IPS DF 19.7 (cell line): ENCODE data around the gene UPK2.

Experiments used
- DNase-seq: peaks from one replicate; pipeline ENCODE4 v3.0.0-alpha.2; 2013; ENCODE audit warnings: low read depth, low spot score

UPK2 gene

DNA sequence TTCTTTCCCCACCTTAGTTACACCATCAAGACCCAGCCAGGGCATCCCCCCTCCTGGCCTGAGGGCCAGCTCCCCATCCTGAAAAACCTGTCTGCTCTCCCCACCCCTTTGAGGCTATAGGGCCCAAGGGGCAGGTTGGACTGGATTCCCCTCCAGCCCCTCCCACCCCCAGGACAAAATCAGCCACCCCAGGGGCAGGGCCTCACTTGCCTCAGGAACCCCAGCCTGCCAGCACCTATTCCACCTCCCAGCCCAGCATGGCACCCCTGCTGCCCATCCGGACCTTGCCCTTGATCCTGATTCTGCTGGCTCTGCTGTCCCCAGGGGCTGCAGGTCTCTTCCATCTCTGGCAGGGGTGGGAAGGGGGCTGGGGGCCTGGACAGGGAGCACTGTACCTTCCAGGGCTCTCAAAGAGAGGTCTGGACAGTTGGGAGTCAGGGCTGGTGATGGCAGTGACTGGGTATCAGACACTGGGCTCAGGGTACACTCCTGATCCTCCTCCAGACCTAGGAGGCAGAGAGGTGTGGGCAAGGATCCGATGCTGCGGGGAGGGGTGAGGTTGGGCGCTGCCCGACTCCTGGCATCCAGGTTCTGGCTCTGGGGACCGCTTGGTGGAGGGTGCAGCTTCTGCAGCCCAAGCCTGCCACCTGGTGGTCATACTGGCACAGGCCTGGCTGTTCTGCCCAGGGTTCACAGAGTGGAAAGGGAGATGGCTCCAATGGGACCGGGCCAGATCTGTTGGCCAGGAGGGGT lies at the start of gene UPK2:
UPK2 (plus strand) TSS at position 205 of the 753 bp plus-strand sequence; CDS start at position 258, 53 bp downstream.
- DNase-seq = peak; percentile 57

DNA sequence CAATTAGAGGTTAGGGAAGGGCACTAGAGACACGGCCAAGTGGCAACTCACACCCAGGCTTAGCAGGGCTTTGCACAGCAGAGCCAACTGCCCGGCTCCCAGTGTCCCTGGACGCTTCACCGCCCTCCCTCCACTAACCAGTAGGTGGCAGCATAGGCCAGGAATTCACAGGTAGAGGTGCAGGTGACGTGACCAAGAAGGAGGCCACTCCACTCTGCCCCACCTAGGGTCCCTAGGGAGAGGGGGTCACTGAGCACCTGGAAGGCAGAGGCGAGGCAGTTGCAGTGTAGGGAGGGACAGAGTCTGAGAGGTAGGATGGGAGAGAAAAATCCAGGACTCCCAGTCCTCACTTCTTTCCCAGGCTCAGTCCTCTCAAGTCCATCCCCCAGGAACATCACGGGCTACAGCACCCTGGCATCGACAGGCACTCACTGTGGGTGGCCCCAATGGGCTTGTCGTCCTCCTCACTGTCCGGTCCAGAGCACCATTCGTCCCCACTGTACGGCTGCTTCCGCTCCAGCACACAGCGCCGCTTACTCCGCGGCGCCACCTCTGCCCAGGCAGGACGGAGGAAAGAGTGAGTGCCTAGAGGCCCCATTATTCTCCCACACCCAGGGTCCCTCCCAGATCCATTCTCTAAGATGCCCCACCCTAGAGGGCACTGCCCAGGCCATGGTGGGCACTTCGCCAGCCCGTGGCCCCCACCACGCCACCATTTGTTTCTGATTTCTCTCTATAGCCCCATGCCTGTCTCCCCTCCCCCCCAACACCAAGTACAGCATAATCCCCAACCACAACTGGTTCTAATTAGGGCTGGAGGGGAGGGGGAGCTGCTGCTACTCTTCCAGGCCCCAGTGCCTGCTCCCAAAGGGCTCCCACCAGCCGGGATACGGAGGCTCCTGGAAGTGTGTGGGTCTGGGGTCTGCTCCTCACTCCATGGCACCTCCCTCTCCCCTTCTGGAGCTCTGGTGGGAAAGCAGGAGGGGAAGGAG lies 48.8 kb upstream of the UPK2 start:
- no peak for DNase-seq

DNA sequence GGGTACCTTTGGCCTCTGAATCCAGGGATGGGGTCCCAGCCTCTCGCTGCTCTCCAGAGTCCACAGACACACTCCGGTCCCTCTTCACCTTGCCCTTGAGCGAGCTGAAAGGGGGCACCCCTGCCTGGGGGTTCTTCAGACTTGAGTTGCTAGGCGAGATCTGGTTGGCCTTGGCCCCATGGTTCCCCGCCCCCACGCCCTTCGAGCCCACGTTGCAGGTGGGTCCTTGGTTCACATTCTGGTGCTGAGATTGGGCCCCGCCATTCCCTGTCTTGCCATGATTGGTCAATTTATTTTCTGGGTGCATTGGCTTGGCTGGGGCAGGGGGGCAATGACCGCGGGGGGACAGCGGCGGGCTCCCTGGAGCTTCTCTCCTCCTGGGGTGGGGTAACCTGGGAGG lies 47.8 kb upstream of the UPK2 start:
- no peak for DNase-seq

DNA sequence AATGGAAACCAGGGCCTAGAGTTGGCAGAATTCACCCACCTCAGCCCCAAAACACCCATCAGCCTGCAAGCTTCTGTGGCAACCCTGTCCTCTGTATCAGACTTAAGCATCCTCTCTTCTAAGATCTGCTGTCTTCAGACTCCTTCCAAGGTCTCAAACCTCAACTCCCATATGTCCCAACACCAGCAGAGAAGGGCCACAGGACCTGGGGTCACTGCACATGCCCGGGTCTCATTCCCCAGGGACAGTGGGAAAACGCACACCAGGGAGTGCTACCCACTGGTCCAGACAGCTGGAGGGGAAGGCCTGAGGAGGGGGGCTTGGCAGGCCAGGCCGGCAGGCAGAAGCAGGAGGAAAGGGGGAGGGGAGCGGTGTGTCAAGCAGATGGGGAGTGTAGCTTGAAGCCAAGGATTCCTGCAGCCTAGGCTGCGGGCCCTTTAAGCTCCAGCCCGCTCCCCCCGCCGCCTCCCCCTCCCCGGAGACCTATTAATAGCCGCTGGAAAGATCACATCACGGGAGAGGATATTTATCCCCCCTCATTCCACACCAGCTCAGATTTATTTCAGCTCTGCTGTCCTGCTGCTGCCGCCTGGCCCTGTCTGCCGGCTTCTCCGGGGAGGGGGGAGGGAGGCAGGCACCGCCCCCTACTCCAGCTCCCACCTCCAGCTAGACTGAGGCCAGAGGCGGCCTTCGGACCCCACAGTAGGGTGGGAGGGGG lies 47.0 kb upstream of the UPK2 start:
- no peak for DNase-seq

DNA sequence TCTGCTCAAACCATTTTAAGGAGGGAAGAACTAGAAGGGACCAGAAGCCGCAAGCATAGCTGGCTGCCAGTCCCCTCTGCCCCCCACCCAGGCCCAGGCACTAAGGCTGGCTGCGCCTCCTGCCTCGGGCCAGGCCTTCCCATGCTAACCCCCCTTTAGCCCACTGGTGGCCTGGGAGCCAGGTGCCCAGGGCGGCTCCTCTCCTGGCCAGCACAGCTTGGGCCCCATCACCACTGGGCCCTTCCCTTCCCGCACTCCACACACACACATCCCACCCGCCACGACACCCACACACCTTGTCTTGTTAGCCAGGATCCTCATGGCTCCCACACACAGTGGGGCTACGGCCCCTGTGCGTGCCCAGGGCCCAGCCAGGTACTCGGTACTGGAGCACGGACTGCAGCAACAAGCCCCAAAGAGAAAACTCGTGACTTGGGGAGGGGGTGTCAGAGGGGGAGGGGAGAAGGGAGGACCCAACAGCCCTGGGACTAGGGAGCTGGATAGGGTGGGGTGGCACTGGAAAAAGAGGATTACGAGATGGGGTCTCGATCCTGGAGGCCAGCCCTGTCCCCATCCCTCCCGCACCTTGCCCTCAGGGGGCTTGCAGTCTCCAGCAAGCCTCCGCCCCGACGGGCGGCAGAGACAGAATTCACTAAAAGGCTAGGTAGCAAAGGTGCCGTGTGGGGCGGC lies 46.3 kb upstream of the UPK2 start:
- DNase-seq = no peak

DNA sequence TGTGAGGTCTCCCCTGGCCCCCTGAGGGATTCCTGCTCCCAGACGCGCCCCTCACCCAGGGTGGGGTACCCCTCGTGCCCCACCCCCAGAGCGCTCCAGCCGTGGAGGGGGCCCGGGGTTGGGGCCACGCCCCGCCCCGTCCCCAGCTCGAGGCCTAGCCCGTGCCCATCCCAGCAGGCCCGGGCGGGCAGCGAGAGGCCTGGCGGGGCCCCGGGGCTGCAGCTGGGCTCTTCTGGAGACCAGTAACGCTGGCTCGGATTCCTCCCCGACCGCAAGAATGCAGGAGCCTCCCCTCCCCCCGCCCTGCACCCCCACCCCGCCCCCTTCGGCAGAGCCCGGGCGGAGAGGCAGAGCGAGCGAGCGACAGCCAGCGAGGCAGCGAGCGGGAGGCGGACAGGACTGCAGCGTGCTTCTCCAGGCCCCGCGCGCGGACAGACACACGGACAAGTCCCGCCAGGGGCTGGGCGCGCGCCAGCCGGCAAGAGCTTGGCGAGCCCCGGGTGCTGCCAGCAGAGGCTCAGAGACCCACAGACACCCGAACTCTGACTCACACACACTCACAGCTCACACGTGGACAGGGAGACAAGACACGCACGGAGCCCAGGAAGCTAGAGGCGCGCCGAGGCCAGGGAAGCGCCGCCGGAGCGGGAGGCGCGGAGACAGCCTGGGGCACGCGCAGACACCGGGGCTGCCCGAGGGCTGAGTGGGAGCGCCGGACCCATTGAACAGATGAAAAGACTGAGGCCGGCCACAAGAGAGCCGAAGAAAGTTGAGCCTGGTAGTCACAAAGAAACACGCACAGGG lies 45.6 kb upstream of the UPK2 start:
- DNase-seq = no peak

DNA sequence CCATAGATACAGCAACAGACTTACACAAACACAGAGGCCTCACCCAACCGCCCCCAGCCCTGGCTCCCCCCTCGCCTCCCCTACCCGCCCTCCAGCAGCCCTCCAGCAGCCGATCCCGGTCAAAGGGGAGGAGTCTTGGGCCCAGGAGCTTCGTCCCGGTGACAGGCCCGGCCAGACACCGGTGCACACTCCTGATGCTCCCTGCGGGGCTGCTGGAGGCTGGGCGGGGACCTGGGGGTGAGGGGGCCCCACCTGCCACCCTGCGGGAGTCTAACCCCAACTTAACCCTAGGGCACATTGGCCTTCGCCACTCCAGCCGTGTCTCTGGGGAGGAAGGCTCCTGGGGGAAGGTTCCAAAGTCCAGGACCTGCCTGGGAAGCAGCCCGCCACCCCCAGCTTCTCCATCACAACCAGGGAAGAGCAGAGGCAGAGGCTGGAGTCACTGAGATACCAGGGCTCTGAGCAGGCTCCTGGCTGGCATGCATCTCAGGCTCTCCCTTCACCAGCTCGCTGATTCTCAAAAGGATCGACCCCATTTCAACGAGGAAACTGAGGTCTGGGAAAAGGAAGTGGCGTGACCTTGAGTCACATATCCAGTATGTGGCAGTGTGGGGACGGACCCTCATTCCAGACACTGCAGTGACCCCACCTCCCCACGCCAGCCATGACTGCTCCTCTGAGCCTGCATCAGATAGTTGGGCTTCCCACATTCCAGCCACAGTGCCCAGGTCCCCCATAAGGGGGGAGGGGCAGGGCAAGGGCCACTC lies 44.8 kb upstream of the UPK2 start:
- DNase-seq = no peak

DNA sequence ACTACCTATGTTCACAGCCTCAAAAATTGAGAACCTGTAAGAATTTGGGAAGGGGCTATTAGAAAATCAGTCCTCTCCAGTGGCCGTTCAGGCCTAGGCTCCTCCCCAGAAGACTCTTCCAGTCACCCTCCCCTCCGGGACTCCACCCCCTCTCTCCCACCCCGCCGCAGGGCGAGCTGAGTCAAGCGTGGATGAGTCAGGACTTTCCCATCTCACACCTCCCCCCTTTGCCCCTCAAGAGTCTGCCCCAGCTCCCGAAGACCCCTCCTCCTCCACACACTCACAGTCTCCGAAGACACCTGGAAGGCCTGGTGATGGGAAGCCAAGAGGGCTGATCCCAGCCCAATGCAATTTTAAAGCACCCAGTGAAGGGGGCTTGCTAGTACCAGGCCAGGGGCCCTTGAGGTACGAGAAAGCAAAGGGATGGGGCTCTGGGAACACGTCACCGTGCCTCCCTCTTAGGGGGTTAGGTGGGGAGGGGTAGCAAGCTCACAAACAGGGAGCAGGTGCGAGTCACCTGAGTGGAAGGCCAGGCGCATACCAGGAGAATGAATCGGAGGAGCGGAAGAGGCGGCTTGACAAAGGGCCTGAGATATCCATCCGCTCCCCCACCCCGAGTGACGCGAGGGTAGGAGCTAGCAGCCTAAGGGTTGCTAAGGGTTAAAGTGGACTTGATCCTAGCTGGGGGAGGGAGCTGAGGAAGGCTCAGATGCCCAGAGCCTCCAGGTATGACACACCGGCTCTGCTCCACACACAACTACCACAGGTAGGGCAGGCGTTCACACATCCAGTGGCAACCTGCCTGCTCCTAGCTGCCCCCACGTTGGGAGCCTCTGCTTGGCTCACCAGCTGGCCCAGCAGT lies 44.0 kb upstream of the UPK2 start:
- no peak for DNase-seq

DNA sequence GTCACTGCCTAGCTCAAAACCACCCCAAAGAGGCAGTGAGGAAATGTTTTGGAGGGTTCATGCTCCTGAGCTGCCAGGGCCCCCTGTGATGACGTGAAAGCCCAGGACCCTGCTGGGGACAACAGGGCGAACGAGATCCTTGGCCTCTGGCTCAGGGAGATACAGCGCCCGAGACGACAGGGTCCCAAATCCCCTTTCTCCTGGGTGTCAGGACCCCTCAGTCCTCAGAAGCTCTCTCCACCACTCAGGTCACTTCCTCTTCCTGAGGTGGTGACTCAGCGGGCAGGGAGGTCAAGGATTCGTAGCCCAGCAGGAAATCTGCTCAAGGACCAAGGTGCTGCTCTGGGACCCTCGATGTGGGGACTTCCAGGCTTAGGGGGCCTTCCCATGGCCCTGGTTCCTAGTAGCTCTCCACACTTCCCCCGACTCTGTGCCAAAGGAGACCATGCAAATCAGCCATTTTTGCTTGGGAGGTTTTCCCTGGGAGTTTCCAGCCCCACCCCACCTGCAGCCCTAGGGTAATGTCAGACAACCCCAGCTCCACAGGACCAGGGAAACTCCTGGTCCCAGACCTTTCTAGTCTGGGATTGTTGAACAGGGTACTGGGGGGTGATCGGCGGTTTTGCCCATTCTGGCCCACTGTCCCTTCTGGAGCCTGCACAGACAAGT lies 43.2 kb upstream of the UPK2 start:
- DNase-seq = no peak

DNA sequence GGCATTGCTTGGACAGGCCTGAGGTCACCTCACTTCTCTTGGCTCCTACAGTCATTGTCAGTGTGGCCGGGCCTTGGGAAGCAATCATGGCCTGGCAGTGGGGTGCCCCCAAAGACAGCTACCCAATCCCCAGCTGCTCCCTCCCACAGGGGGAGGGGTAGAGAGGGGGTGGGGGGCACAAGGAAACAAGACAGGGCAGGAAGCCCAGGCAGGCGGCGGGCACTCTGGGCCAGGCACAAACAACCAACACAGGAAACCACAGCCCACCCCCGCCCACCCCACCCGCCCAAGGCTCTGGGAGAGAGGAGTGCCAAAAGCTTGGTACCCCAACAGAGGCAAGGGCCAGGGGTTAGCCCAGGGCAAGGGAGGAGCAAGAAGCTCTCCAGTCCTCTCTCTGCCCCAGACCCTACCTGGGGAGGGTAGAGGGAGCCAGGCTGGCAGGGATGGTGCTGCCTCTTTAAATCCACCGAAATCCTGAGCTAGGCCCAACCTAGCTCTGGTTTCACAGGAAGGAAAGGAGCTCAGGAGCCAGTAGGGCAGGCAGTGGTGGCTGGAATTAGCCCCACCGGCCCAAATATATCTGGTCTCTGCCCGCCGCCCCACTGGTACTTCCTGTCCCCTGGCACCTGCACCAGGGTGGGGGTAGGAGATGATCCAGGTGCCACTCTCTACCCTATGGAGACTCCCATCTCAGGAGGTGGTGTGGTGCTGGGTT lies 42.5 kb upstream of the UPK2 start:
- DNase-seq = no peak

DNA sequence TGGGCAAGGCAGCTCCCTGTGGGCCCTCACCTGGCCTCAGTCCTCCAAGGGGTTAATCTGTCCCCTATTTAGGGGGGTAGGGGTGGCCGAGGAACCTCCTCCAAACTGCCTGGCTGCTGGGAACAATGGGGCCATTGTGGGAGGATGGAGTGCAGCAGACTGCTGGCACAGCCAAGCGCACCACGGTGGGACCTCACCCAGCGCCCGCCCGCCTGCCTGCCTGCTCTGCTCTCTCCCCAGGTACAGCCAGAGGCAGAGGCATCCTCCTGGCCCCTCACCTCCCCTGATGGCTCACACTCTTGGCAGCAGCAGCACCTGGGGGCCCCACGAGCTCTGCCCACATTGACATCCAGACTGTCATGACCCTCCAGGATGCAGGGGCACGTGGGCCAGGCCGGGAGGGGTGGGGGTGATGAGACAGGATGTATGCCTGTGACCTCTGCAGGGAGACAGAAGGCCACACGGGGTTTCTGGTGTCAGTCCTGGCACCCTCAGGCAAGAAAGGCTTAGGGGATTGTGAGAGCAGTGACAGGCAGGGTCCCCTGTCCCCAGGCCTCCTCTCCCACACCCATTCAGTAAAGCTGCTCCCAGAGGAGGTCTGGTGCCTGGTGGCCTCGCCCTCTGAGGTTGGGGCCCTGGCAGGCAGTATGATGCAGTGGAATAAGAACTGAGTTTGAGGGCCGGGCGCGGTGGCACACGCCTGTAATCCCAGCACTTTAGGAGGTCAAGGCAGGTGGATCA lies 41.8 kb upstream of the UPK2 start:
- no peak for DNase-seq

DNA sequence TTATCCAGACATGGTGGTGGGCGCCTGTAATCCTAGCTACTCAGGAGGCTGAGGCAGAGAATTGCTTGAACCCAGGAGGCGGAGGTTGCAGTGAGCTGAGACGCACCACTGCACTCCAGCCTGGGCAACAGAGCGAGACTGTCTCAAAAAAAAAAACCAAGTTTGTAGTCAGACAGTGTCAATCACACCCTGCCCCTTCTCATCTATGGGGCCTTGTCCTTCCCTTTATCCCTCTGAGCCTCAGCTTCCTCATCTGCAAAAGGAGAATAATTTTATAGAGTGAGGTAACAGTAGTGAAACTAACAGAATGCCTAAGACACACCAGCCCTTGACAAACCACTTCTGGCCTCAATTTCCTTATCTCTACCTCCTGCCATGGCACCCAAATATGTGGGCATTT lies 41.1 kb upstream of the UPK2 start:
- no peak for DNase-seq

DNA sequence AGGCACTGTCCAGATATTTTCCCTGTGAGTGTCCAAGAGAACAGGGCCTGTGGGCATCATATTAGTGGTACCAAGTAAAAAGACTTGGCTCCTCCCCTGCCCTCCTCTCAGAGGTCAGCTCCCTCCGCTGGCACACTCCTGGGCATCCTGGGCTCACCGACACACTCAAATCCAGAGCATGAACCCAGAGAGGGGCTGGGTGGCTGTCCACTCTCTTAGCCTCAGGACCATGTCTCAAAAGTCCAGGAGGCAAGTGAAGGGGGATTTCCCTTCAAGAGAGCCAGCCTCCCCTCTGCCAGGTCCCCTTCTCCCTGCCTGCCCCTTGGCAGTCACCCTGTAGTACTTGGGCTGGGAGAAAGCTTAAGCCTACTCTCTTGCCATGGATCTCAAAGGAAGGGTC lies 40.7 kb upstream of the UPK2 start:
- DNase-seq = no peak

DNA sequence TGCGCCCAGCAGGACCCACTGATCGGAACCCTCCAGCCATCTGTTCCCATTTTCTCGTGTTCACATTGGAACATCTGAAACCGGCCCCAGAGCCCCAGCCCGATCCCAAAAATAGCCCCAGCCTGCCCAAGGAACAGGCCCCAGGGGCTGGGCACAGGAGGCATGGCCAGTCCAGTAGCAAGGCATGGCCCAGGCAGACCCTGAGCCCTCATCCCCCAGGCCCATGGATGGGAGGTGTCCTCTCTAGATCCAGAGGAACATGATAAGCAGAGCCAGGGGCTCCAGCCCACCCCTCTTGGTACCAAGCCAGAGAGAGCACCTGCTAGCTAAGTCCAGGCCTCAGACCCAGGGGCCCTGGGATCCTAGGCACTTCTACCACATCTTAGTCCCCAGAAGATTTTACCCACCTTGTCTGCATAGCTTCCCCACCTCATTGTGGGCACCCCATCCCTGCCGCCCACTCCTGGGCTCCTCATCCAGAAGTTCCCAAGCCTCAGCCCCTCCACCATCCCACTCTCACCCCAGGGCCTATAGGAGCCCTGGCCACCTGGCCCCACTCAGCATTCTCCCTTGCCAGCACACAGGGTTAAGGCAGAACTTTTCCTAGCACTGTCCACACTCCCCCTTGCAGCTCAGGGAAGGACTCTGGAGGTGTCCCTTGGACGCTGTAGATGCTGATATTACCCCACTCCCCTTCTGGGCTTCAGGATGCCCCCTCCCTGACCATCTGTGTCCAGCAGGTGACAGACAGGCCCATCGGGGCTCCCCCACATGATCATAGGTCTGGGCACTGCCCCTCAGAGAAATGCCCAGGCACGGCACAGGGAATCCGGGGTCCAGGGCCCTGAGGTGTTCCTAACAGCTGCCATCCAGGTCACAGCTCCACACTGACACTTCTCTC lies 39.9 kb upstream of the UPK2 start:
- no peak for DNase-seq

DNA sequence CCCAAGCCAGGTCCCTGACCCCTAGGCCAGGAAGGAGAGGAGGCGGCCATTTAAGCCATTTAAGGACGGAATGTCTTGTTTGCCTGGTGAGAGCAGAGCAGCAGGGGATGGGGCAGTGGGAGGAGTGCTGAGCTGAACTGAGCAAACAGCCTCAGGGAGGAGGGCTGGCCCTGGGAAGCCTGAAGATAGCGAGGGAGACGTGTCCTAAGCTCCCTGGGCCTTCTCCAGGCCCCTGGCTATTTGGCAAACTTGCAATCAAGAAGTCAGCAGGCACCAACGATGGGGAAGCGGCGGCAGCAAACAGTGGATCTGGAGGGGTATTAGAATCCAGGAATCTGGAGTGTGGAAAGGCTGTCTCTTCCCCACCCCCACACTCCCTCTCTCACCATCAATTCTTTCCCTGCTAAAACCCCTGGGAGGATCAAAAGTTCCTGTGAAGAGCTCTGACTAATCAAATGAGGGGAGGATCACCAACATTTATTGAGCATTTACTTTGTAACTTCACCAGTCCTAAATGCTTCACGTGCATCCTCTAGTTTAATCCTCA lies 39.2 kb upstream of the UPK2 start:
- DNase-seq = no peak
